GM23248 (cell line): ENCODE data around the gene SNX7. TPM values are rescaled to one million over a fixed set of nuclear protein-coding genes. Genes with fewer than 3 reads are reported as not detected.

Experiments
- DNase-seq: peaks from one replicate; pipeline ENCODE4 v3.0.0-alpha.2; 2015
- H2AFZ ChIP-seq: fragments of 200-600 bp; sonication (generic); 2 replicates; pipeline ENCODE4 v1.6.1; 2016; ENCODE audit warnings: antibody characterized with exemption
- H3F3A ChIP-seq: fragments of 200-600 bp; sonication (generic); 2 replicates; pipeline ENCODE4 v1.6.1; 2016; ENCODE audit warnings: mild to moderate bottlenecking, antibody characterized with exemption, mixed run types; ENCODE audit not compliant: insufficient read depth
- H3K27ac ChIP-seq: fragments of 200-600 bp; sonication (generic); 2 replicates; pipeline ENCODE4 v1.5.1; 2016; ENCODE audit warnings: mild to moderate bottlenecking
- H3K27me3 ChIP-seq: fragments of 200-600 bp; sonication (generic); replicated peaks from 2 replicates; pipeline ENCODE4 v1.6.1; 2016; ENCODE audit warnings: mild to moderate bottlenecking; ENCODE audit not compliant: insufficient read depth
- H3K36me3 ChIP-seq: fragments of 200-600 bp; sonication (generic); 2 replicates; pipeline ENCODE4 v1.6.1; 2016; ENCODE audit warnings: low read depth, mild to moderate bottlenecking
- H3K4me1 ChIP-seq: fragments of 200-600 bp; sonication (generic); 2 replicates; pipeline ENCODE4 v1.6.1; 2016; ENCODE audit warnings: mild to moderate bottlenecking; ENCODE audit not compliant: insufficient read depth
- H3K4me2 ChIP-seq: fragments of 200-600 bp; sonication (generic); one replicate; pipeline ENCODE4 v1.6.1; 2016; ENCODE audit warnings: mild to moderate bottlenecking; ENCODE audit not compliant: unreplicated experiment
- H3K4me3 ChIP-seq: fragments of 200-600 bp; sonication (generic); 2 replicates; pipeline ENCODE4 v1.5.1; 2016; ENCODE audit warnings: mild to moderate bottlenecking
- H3K79me2 ChIP-seq: fragments of 200-600 bp; sonication (generic); 2 replicates; pipeline ENCODE4 v1.6.1; 2016; ENCODE audit warnings: mild to moderate bottlenecking; ENCODE audit not compliant: insufficient read depth
- H3K9ac ChIP-seq: fragments of 200-600 bp; sonication (generic); 2 replicates; pipeline ENCODE4 v1.6.1; 2016; ENCODE audit warnings: mild to moderate bottlenecking
- H3K9me2 ChIP-seq: fragments of 200-600 bp; sonication (generic); 2 replicates; pipeline ENCODE4 v1.6.1; 2016; ENCODE audit warnings: mixed run types, mild to moderate bottlenecking, moderate library complexity; ENCODE audit not compliant: insufficient read depth
- H3K9me3 ChIP-seq: fragments of 200-600 bp; sonication (generic); one replicate; pipeline ENCODE4 v1.6.1; 2017; ENCODE audit warnings: low read depth
- H4K20me1 ChIP-seq: fragments of 200-600 bp; sonication (generic); 2 replicates; pipeline ENCODE4 v1.6.0; 2016; ENCODE audit not compliant: insufficient read depth
- EZH2 ChIP-seq: fragments of 200-600 bp; sonication (generic); IDR thresholded peaks from 2 replicates; pipeline ENCODE4 v1.6.1; 2018; ENCODE audit warnings: antibody characterized with exemption, mild to moderate bottlenecking; ENCODE audit not compliant: insufficient read depth, poor library complexity, severe bottlenecking
- EZH2phosphoT487 ChIP-seq: fragments of 200-600 bp; sonication (generic); IDR thresholded peaks from 2 replicates; pipeline ENCODE4 v1.6.1; 2018; ENCODE audit warnings: antibody characterized with exemption, moderate library complexity, mild to moderate bottlenecking, low read depth; ENCODE audit not compliant: insufficient read depth
- WGBS, 2 experiments: methylation state at CpG; one replicate each; pipeline ENCODE4 v1.1.6; 2015 to 2017; ENCODE audit warnings: low lambda C conversion rate in 2 of 2, low coverage in 1 of 2; ENCODE audit errors: missing lambda C conversion rate in 2 of 2; 5-methylcytosine and 5-hydroxymethylcytosine counted together
- in situ Hi-C: fragments of 300-500 bp; cut with MboI; formaldehyde crosslinking; loops from 2 replicates; pipeline ENCODE4 v1.15.0; 2020
- polyA plus RNA-seq: library from polyadenylated mRNA; unstranded; fragments of >200 nt; fragmentation: Nextera tagmentation; extraction: Ambion mirVana; gene quantifications from 2 replicates; pipeline ENCODE4 v1.2.1, GENCODE V29; 2016
- total RNA-seq: library from RNA; depleted of rRNA; stranded (reverse); fragments of >200 nt; shearing (Covaris generic); gene quantifications from 2 replicates; pipeline ENCODE4 v1.2.3, GENCODE V29; 2014

Gene SNX7
- total and polyA plus RNA-seq, 2 experiments from 2014 or later, result 59.7 to 84.3 TPM

DNA sequence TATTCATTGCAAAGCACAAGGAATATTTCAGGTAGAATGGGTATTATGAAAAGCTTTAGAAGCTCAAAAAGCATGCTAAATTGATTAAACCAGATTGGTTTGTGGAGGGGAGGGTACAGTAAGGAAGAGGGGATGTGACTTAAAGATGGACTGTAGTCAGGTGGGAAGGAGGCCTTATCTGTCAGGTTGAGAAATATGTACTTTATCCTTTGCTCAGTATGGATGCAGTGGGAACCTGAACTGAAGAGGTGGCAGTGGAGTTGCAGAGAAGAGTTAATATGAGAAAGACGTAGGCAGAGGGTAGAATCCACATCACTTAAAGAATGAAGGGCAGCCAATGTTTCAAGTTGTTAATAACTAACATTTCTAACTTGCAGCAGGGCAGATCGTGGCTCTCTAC lies 44.1 kb downstream of the SNX7 start:
- DNase-seq, result no peak
- no peak overlapping the region for H3K27ac ChIP-seq
- TF ChIP-seq EZH2phosphoT487 (no peak), EZH2 (no peak)
- in situ Hi-C loops, result no loop called here
- peaks cover 10% of the 10 kb centered on the region; the same call in 1 of the 2 replicates for H3K4me1 ChIP-seq
- no peaks in the 10 kb centered on the region for H3F3A ChIP-seq
- H3K27me3 ChIP-seq, result no peaks in the 10 kb centered on the region
- H3K9me3 ChIP-seq, result no peaks in the 10 kb centered on the region
- 0 out of 2 replicates have a peak, but pooled peaks cover 7% of the 10 kb centered on the region for H3K36me3 ChIP-seq
- no peak overlapping the region for H2AFZ ChIP-seq
- H3K4me3 ChIP-seq, result no peak overlapping the region
- no peak overlapping the region for H3K4me2 ChIP-seq
- H3K79me2 ChIP-seq, result no peaks in the 10 kb centered on the region
- H3K9me2 ChIP-seq, result no peaks in the 10 kb centered on the region
- no peak overlapping the region for H3K9ac ChIP-seq
- no peaks in the 10 kb centered on the region for H4K20me1 ChIP-seq
- WGBS, 2 experiments, result 95 to 96% methylated on average over 2 of the region's 2 CpGs

DNA sequence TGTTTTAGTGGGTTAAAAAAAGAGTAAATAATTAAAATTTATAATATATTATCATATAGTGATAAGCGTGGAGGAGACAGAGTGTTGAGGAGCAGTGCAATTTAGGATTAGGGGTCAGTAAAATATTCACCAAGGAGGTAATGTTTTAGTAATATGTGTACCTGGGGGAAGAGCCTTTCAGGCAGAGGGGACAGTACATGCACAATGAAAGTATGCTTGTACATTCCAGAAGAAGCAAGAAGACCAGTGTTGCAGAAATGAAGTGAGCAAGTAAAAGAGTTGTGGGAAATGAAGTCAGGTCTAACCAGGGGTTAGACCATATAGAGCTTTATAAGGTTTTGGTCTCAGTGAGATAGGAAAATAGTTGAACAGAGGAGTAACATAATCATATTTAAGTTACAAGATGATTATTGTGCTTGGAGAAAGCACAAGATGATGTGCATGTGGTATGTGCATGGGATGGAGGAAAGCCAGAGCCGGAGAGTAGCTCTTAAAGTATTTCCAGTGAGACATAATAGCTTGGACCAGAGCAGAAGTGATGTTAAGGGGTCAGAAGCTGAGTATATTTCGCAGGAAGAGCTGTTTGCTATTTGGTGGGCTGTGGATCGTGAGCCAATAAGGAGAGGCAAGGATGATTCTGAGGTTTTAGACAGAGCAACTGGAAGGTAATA lies 44.8 kb downstream of the SNX7 start:
- Histone ChIP-seq H3K4me1 (peaks cover 10% of the 10 kb centered on the region; the same call in 1 of the 2 replicates), H3K4me2 (no peak overlapping the region), H3K9me3 (no peaks in the 10 kb centered on the region), H3K36me3 (0 out of 2 replicates have a peak, but pooled peaks cover 8% of the 10 kb centered on the region), H2AFZ (no peak overlapping the region), H3F3A (no peaks in the 10 kb centered on the region), H3K4me3 (no peak overlapping the region), H3K9me2 (no peaks in the 10 kb centered on the region), H4K20me1 (no peaks in the 10 kb centered on the region), H3K79me2 (no peaks in the 10 kb centered on the region), H3K9ac (no peak overlapping the region), H3K27ac (no peak overlapping the region), H3K27me3 (no peaks in the 10 kb centered on the region)
- DNase-seq, result peak; percentile 38
- no peak for TF ChIP-seq EZH2phosphoT487
- TF ChIP-seq EZH2, result no peak
- in situ Hi-C loops, result no loop called here
- WGBS, 2 experiments, result 88 to 91% methylated on average over 4 of the region's 4 CpGs

DNA sequence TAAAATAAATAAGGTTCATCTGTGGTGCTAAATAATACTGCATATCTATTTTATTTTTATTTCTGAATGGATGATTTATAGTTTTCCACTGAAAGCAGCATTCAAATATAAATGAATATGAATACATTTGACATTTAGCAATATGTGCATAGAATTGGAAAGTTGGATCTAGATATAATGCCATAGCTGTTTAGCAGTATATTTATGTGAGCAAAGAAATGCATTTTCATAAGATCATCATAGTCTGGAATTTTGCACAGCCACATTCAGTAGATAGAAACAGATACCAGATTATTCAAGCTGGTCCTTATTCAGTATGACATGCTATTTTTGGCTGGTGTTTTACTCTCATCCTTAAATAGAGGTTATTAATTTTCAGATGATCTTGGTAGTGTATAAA lies 46.0 kb downstream of the SNX7 start:
- no peak for TF ChIP-seq EZH2phosphoT487
- TF ChIP-seq EZH2, result no peak
- Histone ChIP-seq H3K9me3 (no peaks in the 10 kb centered on the region), H4K20me1 (no peaks in the 10 kb centered on the region), H3K79me2 (no peaks in the 10 kb centered on the region), H3K9ac (no peak overlapping the region), H3K4me1 (peaks cover 8% of the 10 kb centered on the region; the same call in 1 of the 2 replicates), H2AFZ (no peak overlapping the region), H3K36me3 (0 out of 2 replicates have a peak, but pooled peaks cover 18% of the 10 kb centered on the region), H3F3A (no peaks in the 10 kb centered on the region), H3K27ac (no peak overlapping the region), H3K9me2 (no peaks in the 10 kb centered on the region), H3K4me3 (no peak overlapping the region), H3K27me3 (no peaks in the 10 kb centered on the region), H3K4me2 (no peak overlapping the region)
- in situ Hi-C loops, result no loop called here
- no peak for DNase-seq

DNA sequence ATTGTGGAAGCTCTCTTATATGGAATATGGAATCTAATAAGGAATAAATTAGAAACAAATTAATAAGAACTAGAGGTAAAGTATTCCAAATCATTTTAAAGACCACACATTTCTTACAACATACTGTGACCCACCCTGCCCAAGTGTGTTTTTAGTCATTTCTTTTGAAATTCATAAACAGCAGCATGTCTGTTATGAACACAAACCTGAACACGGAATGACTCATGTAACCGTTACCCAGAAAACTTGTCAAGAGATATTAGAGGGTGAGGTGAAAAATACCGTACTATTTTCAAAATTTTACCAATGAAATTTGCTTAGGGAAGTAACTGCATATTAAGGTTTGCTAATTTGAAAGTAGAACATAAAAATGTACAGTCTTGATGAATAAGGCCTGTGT lies 48.4 kb downstream of the SNX7 start:
- Histone ChIP-seq H3K36me3 (0 out of 2 replicates have a peak, but pooled peaks cover 19% of the 10 kb centered on the region), H3K9me2 (no peaks in the 10 kb centered on the region), H3F3A (no peaks in the 10 kb centered on the region), H3K9me3 (no peaks in the 10 kb centered on the region), H3K4me2 (no peak overlapping the region), H3K27me3 (no peaks in the 10 kb centered on the region), H4K20me1 (no peaks in the 10 kb centered on the region), H3K4me3 (no peak overlapping the region), H3K27ac (no peak overlapping the region), H3K4me1 (no peaks in the 10 kb centered on the region), H2AFZ (no peak overlapping the region), H3K9ac (no peak overlapping the region), H3K79me2 (no peaks in the 10 kb centered on the region)
- DNase-seq, result no peak
- in situ Hi-C loops, result no loop called here
- TF ChIP-seq EZH2, result no peak
- TF ChIP-seq EZH2phosphoT487, result no peak
- 98 to 99% methylated on average over 3 of the region's 3 CpGs for WGBS, 2 experiments

DNA sequence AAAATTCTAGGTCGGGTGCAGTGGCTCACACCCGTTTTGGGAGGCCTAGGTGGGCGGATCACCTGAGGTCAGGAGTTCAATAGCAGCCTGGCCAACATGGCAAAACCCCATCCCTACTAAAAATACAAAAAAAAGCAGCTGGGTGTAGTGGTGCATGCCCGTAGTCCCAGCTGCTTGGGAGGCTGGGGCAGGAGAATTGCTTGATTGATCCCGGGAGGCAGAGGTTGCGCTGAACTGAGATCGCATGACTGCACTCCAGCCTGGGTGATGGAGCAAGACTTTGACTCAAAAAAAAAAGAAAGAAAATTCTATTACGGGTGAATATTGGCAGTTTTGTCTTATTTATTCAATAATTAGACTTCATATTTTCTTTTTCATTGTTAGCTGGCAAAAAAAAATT lies 62.1 kb downstream of the SNX7 start:
- H3K9me3 ChIP-seq, result no peaks in the 10 kb centered on the region
- DNase-seq, result no peak
- H3K9me2 ChIP-seq, result no peaks in the 10 kb centered on the region
- no peaks in the 10 kb centered on the region; the same call in 1 of the 2 replicates for H3K36me3 ChIP-seq
- H2AFZ ChIP-seq, result no peak overlapping the region
- H3F3A ChIP-seq, result no peaks in the 10 kb centered on the region
- no peak overlapping the region for H3K27ac ChIP-seq
- H4K20me1 ChIP-seq, result no peaks in the 10 kb centered on the region
- H3K27me3 ChIP-seq, result no peaks in the 10 kb centered on the region
- no peak overlapping the region for H3K4me3 ChIP-seq
- H3K4me1 ChIP-seq, result no peaks in the 10 kb centered on the region
- TF ChIP-seq EZH2, result no peak
- 84 to 86% methylated on average over 8 of the region's 8 CpGs for WGBS, 2 experiments
- in situ Hi-C loops, result no loop called here
- no peak overlapping the region for H3K4me2 ChIP-seq
- H3K9ac ChIP-seq, result no peak overlapping the region
- peaks cover 3% of the 10 kb centered on the region; the same call in 1 of the 2 replicates for H3K79me2 ChIP-seq
